ENCODE measurements around the gene KLHL29. TPM values are rescaled to one million over a fixed set of nuclear protein-coding genes. Genes with fewer than 3 reads are reported as not detected.
A peak's percentile ranks its signal among the peaks of the same experiment; 100 is the strongest.

The KLHL29 gene
- total RNA-seq, 2 donors from 2014 or later, result 1.0 to 2.4 TPM

GRCh38 chr2:23700627-23701026 lies 315.6 kb downstream of the KLHL29 start:
- DNase-seq, result peak; percentile 16
- no peaks in the 10 kb centered on the region for H3K27me3 ChIP-seq (ENCODE audit: control insufficient read depth, insufficient read depth, low read length, poor library complexity, severe bottlenecking)
- no peak for TF ChIP-seq CTCF (conservative IDR thresholded peaks at IDR 0.05)
- H3K36me3 ChIP-seq (ENCODE audit: control insufficient read depth, insufficient read depth, low read length), result no peaks in the 10 kb centered on the region
- WGBS, 2 experiments (ENCODE audit: insufficient coverage in 1 of 2, insufficient read length in 1 of 2), result 94 to 100% methylated on average over 5 of the region's 5 CpGs
- Mint-ChIP-seq H3K9me3 (peaks cover 5% of the 10 kb centered on the region), H3K36me3 (ENCODE audit: low read depth) (peaks cover 19% of the 10 kb centered on the region), H3K27ac (no peak overlapping the region), H3K4me3 (no peak overlapping the region), H3K4me1 (no peaks in the 10 kb centered on the region), H3K27me3 (ENCODE audit: insufficient read depth) (no peaks in the 10 kb centered on the region)
- H3K4me1 ChIP-seq (ENCODE audit: control insufficient read depth, insufficient read depth, low read length), result no peaks in the 10 kb centered on the region
- H3K9ac ChIP-seq (ENCODE audit: extremely low read depth, low read length, poor library complexity, severe bottlenecking), result no peak overlapping the region
- no peak overlapping the region for H3K4me3 ChIP-seq (ENCODE audit: low read length)
- H3K27ac ChIP-seq (ENCODE audit: low read depth, low read length), result no peak overlapping the region
- peaks cover 5% of the 10 kb centered on the region for H3K9me3 ChIP-seq (ENCODE audit: control insufficient read depth, low read length)

GRCh38 chr2:23703037-23703582 lies 318.1 kb downstream of the KLHL29 start:
- no peak overlapping the region for H3K9ac ChIP-seq (ENCODE audit: extremely low read depth, low read length, poor library complexity, severe bottlenecking)
- no peak overlapping the region for H3K4me3 ChIP-seq (ENCODE audit: low read length)
- H3K4me1 Mint-ChIP-seq, result peaks cover 10% of the 10 kb centered on the region
- 95 to 98% methylated on average over 9 to 17 of the region's 17 CpGs for WGBS, 2 experiments (ENCODE audit: insufficient coverage in 1 of 2, insufficient read length in 1 of 2)
- H3K4me1 ChIP-seq (ENCODE audit: control insufficient read depth, insufficient read depth, low read length), result no peaks in the 10 kb centered on the region
- H3K27me3 ChIP-seq (ENCODE audit: control insufficient read depth, insufficient read depth, low read length, poor library complexity, severe bottlenecking), result no peaks in the 10 kb centered on the region
- DNase-seq, result no peak
- H3K9me3 Mint-ChIP-seq, result peaks cover 5% of the 10 kb centered on the region
- H3K36me3 ChIP-seq (ENCODE audit: control insufficient read depth, insufficient read depth, low read length), result no peaks in the 10 kb centered on the region
- TF ChIP-seq CTCF (conservative IDR thresholded peaks at IDR 0.05), result no peak
- H3K4me3 Mint-ChIP-seq, result no peak overlapping the region
- H3K9me3 ChIP-seq (ENCODE audit: control insufficient read depth, low read length), result peaks cover 5% of the 10 kb centered on the region
- no peaks in the 10 kb centered on the region for H3K27me3 Mint-ChIP-seq (ENCODE audit: insufficient read depth)
- H3K27ac ChIP-seq (ENCODE audit: low read depth, low read length), result no peak overlapping the region
- H3K27ac Mint-ChIP-seq, result no peak overlapping the region
- peaks cover 27% of the 10 kb centered on the region for H3K36me3 Mint-ChIP-seq (ENCODE audit: low read depth)

GRCh38 chr2:23703583-23704385 lies 318.8 kb downstream of the KLHL29 start:
- WGBS, 2 experiments (ENCODE audit: insufficient coverage in 1 of 2, insufficient read length in 1 of 2), result 92 to 100% methylated on average over 4 to 16 of the region's 16 CpGs
- DNase-seq, result peak; percentile 64
- H3K36me3 Mint-ChIP-seq (ENCODE audit: low read depth), result peaks cover 27% of the 10 kb centered on the region
- Histone ChIP-seq H3K27ac (ENCODE audit: low read depth, low read length) (no peak overlapping the region), H3K9me3 (ENCODE audit: control insufficient read depth, low read length) (peaks cover 5% of the 10 kb centered on the region), H3K36me3 (ENCODE audit: control insufficient read depth, insufficient read depth, low read length) (no peaks in the 10 kb centered on the region), H3K9ac (ENCODE audit: extremely low read depth, low read length, poor library complexity, severe bottlenecking) (no peak overlapping the region), H3K4me1 (ENCODE audit: control insufficient read depth, insufficient read depth, low read length) (no peaks in the 10 kb centered on the region), H3K4me3 (ENCODE audit: low read length) (no peak overlapping the region), H3K27me3 (ENCODE audit: control insufficient read depth, insufficient read depth, low read length, poor library complexity, severe bottlenecking) (no peaks in the 10 kb centered on the region)
- H3K27me3 Mint-ChIP-seq (ENCODE audit: insufficient read depth), result no peaks in the 10 kb centered on the region
- H3K4me1 Mint-ChIP-seq, result peaks cover 10% of the 10 kb centered on the region
- H3K9me3 Mint-ChIP-seq, result peaks cover 5% of the 10 kb centered on the region
- no peak for TF ChIP-seq CTCF (conservative IDR thresholded peaks at IDR 0.05)
- no peak overlapping the region for H3K4me3 Mint-ChIP-seq
- H3K27ac Mint-ChIP-seq, result no peak overlapping the region

Measured in endodermal cell (in vitro differentiated cells).